Effector CD8-positive, alpha-beta T cell (primary cell): ENCODE measurements around the gene RBM26.
"Not testable (repeated sequence)": the region's sequence is repeated elsewhere in the genome, so short reads cannot be mapped to it uniquely, and the experiment has no call there.

Experiments used
- DNase-seq: peaks from one replicate; lab custom pipeline; 2025; lab: John Stamatoyannopoulos, UW

RBM26 gene

DNA sequence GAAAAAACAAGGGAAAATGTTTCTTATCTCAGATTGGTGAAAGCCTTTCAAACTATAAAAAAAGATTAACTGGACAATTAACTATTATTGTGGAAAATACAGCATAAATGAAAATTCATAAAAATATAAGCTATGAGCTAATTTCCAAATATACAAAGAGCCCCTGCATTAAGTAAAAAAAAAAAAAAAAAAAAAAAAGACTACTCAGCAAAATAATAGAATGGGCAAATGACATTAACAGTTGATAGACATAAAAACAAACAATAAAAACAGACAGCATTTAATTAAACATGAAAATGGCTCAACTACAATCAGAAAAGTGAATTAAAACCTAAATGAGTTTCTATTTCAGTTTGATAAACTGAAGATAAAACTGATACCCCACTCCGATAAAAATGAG lies 77.5 kb downstream of the RBM26 start:
- DNase-seq = no peak

DNA sequence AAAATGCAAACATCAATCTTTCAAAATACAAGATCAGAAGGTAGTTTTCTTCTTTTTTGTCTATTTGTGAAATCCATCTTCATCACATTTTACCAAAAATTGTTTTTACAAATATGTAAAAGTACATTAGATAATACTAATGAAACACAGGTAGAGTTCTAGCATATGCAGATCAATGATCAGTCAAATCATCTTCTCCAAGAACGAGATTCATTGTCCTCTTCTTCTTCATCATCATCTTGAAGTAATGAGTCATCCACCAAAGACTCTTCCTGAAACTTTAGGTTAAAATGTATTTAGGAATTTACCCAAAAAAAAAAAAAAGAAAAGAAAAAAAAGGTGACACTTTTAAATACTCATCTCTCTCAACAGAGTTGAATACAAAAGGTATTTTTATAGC lies 85.6 kb downstream of the RBM26 start:
- DNase-seq = no peak

DNA sequence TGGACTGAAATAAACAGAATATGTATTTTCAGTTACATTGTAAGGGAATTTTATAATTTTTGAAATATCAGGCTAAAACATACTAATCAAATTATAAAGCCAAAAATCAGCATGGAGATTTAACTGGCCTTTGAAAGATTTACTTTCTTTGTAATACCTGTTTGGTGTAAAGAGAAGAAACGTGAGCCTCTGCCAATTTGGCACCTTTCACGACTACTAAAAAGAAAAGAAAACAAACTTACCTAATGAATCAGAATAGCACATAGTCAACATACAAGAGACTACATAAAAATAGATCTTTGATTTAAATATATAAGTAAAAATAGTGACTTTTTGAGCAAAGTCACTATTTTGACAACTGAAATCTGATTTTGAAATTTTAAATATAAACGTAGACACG lies 87.4 kb downstream of the RBM26 start:
- no peak for DNase-seq

DNA sequence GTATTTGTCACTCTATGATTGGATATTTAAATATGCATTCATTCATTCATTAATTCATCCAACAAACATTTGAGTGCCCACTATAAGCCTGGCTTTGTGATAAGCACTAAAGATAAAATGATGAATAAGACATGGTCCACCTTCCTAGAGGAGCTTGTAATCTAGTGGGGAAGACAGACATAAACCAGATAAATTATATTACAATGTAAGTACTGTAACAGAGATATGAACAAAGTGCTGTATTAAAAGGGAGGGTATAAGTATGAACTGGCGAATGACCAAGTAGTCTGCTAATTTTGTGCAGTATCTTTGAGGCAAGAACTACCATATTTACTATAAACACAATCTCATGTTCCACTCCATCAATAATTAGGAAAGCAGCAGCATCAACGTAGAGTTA lies 88.2 kb downstream of the RBM26 start:
- no peak for DNase-seq

DNA sequence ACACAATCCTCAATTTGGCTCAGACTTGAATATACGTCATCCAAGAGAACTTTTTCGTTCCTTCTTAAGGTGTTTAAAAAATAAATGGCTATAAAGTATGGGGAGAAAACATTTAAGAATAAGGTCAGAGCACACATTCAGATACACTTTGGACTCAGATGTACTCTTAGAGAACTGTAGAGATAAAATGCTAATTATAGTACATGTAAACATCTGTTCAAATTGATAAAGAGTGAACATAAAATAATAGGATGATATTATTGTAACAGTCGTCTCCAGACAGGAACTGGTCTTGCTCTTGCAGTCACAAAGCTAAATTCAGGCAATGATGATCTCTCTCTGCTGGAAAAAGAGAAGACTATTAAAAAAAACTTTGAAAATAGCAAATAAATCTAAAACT lies 91.4 kb downstream of the RBM26 start:
- no peak for DNase-seq

DNA sequence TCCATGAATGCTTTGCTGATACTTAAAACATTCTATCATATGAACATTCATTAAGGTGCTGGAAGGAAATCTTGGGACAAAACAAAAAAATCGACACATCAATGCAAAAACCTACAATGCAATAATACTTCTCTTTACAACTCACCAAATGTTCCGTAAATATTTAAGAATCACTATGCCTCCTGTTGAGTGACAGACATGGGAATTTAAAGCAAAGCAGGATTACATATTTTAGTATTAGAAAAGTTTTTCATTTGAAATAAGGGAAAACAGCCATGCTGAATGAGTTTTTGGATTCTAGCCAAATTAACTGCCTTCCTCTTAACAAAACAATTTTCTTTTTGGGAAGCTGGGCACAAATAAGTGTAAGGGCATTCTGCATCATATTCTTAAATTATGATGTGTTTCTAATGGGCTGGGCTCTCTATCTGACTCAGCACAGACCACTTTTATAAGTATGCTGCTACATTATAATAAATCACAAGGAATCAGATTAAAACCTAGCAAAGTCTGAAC lies 93.7 kb downstream of the RBM26 start:
- DNase-seq = no peak

DNA sequence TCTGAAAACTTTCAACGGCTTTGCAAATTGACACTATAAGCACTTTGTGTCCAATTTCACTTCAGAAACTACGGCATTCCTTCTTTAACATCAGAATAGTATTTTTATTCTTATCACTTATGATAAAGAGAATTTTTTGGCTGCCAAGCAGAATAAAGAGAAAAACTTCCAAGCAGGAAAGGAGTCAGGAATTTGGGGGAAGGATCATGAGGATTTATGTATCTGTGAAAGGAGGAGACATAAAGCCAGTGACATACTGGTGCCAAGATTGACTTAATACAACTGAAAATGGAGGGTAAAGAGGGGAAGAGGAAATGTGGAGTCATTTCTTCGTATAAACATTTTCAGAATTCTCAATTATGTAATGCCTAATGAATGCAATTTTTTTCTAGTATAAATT lies 94.7 kb downstream of the RBM26 start:
- no peak for DNase-seq

DNA sequence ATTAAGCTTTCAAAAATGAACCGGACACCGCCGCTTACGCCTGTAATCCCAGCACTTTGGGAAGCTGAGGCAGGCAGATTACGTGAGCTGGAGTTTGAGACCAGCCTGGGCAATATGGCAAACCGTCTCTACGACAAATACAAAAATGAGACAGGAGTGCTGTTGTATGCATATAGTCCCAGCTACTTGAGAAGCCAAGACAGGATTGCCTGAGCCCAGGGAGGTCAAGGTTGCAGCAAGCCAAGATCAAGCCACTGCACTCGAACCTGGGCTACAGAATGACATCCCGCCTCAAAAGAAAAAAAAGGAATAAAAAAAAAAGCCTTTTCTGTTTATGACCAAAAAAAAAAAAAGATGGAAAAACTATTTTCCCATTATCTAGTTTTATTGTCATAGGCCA lies 96.4 kb downstream of the RBM26 start:
- no peak for DNase-seq

GRCh38 chr13:79307866-79308298 lies 98.2 kb downstream of the RBM26 start:
- DNase-seq = no peak

- no peak for DNase-seq
Observed at GRCh38 chr13:79307433-79307861, 98.6 kb downstream of the RBM26 start.

- no peak for DNase-seq
Observed at GRCh38 chr13:79306650-79307049, 99.4 kb downstream of the RBM26 start.

GRCh38 chr13:79297128-79297527 lies 108.9 kb downstream of the RBM26 start:
- no peak for DNase-seq

DNA sequence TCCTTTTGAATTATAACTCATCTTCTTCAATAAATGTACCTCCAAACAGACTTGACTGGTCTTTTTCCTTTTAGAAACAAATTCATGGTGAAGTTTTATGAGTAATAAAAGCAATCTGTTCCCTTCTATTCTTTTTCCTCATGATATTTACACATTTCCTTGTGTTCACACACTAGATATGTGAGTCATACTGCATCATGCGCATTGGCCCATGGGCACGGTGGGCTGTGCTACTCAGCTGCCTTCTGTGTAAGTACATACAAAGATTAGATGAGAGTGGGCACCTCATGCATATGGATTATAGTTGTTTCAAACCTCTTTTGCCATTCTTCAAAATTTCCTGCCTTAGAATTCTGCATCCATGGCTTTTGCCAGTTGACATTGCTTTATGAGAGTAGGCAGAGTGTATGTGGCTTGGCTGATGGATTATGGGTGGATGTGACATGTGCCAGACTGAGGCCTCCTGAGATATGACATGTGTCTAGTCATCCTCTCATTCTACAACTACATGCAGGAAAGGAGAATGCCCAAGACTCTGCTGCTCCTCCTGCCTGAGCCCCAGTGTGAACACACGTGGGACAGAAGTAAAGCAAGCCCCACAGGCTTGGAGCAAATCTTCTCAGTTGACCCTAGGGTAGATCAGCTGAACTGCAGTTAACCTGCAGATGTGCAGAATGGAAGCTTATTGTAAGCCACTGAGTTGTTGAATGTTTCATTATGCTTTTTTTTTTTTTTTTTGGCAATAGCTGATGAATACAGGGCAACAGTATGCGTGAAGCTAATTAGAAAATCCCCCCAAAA lies 109.9 kb downstream of the RBM26 start:
- no peak for DNase-seq

DNA sequence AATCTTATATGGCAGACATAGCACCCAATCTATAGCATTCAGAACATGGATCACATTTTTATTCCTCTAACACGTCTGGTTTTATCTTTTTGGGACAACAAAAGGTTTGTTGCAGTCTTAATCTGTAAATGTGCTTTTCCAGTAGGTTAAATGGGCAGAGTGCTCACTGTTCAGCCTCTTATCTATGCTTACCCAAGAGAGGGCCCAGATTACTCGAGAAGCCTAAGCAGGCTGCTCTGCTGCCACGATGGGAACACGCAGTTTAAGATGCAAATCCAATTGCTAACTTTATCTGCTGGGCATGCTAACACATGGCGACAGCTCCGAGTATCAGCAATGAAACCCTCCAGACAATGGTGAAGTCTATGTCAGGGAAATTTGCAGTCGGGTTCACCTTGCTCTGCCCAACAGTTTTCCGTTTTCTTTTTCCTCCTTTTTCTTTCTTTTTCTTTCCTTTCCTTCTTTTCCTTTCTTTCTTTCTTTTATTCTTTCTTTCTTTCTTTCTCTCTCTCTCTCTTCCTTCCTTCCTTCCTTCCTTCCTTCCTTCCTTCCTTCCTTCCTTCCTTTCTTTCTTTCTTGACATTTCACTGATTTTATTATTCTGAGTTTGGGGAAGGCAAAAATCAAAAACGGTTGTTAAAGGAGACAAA lies 115.3 kb downstream of the RBM26 start:
- no peak for DNase-seq

DNA sequence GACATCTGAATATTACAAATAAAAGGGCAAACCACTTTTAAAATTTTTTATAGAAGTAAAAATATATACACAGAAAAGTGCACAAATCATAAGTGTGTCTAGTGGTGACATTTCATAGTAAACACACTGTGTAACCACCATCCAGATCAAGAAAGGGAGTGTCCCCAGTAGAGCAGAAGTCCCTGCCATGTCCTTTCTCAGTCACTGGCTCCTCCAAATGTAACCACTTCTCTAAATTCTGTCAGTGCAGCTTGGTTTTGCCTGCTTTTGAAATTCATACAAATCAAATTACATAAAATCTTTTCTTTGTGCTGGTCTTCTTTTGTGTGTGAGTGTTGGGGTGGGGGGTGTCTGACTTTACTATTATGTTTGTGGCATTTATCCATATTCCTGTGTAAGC lies 116.5 kb downstream of the RBM26 start:
- no peak for DNase-seq

GRCh38 chr13:79287939-79288795 lies 117.9 kb downstream of the RBM26 start:
- DNase-seq = no peak

DNA sequence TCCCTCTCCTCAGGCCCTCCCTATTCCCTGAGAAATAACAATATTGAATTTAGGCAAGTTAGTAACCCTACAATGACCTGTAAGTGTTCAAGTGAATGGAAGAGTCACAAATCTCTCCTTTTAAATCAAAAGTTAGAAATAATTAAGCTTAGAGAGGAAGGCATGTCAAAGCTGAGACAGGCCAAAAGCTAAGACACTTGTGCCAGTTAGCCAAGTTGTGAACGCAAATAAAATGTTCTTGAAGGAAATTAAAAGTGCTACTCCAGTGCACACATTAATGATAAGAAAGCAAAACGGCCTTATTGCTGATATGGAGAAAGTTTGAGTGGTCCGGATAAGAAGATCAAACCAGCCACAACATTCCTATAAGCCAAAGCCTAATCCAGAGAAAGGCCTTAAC lies 120.9 kb downstream of the RBM26 start:
- DNase-seq = no peak

DNA sequence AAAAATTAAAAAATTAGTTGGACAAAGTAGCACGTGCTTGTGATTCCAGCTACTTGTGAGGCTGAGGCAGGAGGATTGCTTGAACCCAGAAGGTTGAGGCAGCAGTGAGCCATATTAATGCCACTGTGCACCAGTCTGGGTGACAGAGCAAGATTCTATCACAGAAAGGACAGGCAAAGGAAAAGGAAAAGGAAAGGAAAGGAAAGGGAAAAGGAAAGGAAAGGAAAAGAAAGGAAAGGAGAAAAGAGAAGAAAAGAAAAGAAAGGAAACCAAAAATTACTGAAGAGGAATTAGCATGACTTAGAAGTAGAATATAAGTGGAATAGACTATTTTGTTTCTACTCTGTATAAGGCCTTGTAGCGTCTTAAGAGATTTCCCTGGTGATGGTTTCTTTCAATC lies 122.3 kb downstream of the RBM26 start:
- no peak for DNase-seq

GRCh38 chr13:79282976-79283375 lies 123.1 kb downstream of the RBM26 start:
- no peak for DNase-seq

GRCh38 chr13:79282508-79282907 lies 123.5 kb downstream of the RBM26 start:
- no peak for DNase-seq

DNA sequence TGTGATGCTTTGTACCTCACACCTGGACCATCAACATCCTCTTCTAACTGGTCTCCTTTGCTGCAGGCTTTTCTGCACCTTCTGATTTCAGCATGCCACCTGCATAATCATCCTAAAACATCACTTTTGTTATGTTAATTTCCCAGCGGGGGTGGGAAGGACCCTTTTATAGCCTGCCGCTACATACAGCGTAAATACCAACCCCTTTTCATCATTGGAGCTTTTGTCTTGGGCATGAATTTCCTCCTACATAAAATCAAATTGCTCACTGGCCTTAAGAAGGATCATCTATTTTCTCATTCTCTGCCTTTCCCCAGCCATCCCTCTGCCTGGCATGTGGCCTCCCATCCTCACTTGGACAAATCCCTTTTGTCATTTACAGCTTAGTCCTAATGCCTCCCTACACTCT lies 124.7 kb downstream of the RBM26 start:
- no peak for DNase-seq

- DNase-seq = not testable (repeated sequence)
Observed at GRCh38 chr13:79279735-79280134, 126.3 kb downstream of the RBM26 start.
